Measurements from ENCODE around the gene ZFHX3.

DNA sequence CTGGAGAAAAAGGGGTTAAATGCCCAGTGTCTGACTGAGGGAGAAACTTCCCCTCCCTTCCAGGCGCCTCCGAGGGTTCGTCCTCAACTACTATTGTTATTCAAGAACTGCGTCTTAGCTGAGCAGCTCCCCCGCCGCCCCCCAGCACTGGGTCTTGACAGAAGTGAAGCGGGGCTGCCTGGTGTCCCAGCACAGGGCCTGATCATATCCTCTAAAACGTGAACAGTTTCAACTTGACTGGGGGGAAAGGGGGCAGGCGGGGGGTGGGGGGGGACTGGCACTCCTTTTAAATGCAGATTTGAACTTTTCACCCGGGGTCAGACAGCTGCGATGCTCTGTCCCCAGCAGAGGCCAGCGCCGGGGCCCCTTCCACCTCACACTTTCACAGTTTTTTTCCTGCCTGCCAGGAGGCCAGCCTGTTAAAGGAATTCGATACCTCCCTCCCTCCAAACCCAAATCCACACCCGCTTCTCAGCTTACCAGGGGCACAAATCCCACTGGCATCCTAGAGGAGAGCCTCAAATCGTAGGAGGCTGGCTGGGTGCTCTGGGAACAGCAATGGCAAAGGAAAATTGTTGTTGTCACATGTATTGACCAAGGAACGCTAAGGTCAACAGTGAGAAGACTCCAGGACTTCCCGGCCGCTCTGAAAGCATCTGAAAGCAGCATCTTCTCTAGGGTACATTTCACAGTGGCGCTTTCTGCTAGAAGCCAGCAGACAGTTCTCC lies 14.5 kb downstream of the ZFHX3 start:
- TF ChIP-seq EP300 (conservative IDR thresholded peaks at IDR 0.05; ENCODE audit: poor library complexity, severe bottlenecking) (no peak), EZH2 (IDR thresholded peaks at IDR 0.05; ENCODE audit: borderline replicate concordance, insufficient read depth, low read length, poor library complexity, severe bottlenecking) (no peak), POLR2AphosphoS5 (IDR thresholded peaks at IDR 0.05) (no peak), RAD21 (conservative IDR thresholded peaks at IDR 0.05) (no peak), TAF1 (IDR thresholded peaks at IDR 0.05; ENCODE audit: low read depth) (no peak)
- TF ChIP-seq, protein P1, sequence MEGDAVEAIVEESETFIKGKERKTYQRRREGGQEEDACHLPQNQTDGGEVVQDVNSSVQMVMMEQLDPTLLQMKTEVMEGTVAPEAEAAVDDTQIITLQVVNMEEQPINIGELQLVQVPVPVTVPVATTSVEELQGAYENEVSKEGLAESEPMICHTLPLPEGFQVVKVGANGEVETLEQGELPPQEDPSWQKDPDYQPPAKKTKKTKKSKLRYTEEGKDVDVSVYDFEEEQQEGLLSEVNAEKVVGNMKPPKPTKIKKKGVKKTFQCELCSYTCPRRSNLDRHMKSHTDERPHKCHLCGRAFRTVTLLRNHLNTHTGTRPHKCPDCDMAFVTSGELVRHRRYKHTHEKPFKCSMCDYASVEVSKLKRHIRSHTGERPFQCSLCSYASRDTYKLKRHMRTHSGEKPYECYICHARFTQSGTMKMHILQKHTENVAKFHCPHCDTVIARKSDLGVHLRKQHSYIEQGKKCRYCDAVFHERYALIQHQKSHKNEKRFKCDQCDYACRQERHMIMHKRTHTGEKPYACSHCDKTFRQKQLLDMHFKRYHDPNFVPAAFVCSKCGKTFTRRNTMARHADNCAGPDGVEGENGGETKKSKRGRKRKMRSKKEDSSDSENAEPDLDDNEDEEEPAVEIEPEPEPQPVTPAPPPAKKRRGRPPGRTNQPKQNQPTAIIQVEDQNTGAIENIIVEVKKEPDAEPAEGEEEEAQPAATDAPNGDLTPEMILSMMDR (IDR thresholded peaks at IDR 0.05; ENCODE audit: poor library complexity, severe bottlenecking): no peak
- TF ChIP-seq, protein P2, sequence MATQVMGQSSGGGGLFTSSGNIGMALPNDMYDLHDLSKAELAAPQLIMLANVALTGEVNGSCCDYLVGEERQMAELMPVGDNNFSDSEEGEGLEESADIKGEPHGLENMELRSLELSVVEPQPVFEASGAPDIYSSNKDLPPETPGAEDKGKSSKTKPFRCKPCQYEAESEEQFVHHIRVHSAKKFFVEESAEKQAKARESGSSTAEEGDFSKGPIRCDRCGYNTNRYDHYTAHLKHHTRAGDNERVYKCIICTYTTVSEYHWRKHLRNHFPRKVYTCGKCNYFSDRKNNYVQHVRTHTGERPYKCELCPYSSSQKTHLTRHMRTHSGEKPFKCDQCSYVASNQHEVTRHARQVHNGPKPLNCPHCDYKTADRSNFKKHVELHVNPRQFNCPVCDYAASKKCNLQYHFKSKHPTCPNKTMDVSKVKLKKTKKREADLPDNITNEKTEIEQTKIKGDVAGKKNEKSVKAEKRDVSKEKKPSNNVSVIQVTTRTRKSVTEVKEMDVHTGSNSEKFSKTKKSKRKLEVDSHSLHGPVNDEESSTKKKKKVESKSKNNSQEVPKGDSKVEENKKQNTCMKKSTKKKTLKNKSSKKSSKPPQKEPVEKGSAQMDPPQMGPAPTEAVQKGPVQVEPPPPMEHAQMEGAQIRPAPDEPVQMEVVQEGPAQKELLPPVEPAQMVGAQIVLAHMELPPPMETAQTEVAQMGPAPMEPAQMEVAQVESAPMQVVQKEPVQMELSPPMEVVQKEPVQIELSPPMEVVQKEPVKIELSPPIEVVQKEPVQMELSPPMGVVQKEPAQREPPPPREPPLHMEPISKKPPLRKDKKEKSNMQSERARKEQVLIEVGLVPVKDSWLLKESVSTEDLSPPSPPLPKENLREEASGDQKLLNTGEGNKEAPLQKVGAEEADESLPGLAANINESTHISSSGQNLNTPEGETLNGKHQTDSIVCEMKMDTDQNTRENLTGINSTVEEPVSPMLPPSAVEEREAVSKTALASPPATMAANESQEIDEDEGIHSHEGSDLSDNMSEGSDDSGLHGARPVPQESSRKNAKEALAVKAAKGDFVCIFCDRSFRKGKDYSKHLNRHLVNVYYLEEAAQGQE (IDR thresholded peaks at IDR 0.05; ENCODE audit: borderline replicate concordance): no peak

All from neural cell (in vitro differentiated cells).